Mesendoderm (in vitro differentiated cells): ENCODE data around the gene CHRNA4. TPM values are rescaled to one million over a fixed set of nuclear protein-coding genes. Genes with fewer than 3 reads are reported as not detected.

ENCODE experiments used
- DNase-seq: peaks from one replicate; pipeline ENCODE4 v3.0.0; 2013
- H2AK5ac ChIP-seq: 2 replicates; pipeline ENCODE4 v1.6.1; 2013; ENCODE audit warnings: low read length, inconsistent platforms
- H2BK120ac ChIP-seq: 2 replicates; pipeline ENCODE4 v1.6.1; 2013; ENCODE audit warnings: low read depth, mild to moderate bottlenecking, low read length, moderate library complexity, mixed read lengths
- H2BK15ac ChIP-seq: replicated peaks from 2 replicates; pipeline ENCODE4 v1.6.1; 2013; ENCODE audit warnings: low read depth, mild to moderate bottlenecking, moderate library complexity
- H2BK5ac ChIP-seq: 2 replicates; pipeline ENCODE4 v1.6.1; 2013; ENCODE audit warnings: low read length, inconsistent platforms
- H3K18ac ChIP-seq: 2 replicates; pipeline ENCODE4 v1.6.1; 2013; ENCODE audit warnings: mild to moderate bottlenecking, low read length, mixed read lengths
- H3K23ac ChIP-seq: one replicate; pipeline ENCODE4 v1.6.1; 2013; ENCODE audit warnings: low read length
- H3K27ac ChIP-seq: 2 replicates; pipeline ENCODE4 v1.5.1; 2013; ENCODE audit warnings: low read depth, mild to moderate bottlenecking, inconsistent platforms, low read length, moderate library complexity
- H3K27me3 ChIP-seq: 2 replicates; pipeline ENCODE4 v1.6.1; 2013; ENCODE audit warnings: low read length, control low read depth, mild to moderate bottlenecking, inconsistent platforms; ENCODE audit not compliant: insufficient read depth, poor library complexity
- H3K36me3 ChIP-seq: 2 replicates; pipeline ENCODE4 v1.6.1; 2013; ENCODE audit warnings: low read length, inconsistent platforms; ENCODE audit not compliant: control insufficient read depth, insufficient read depth
- H3K4ac ChIP-seq: one replicate; pipeline ENCODE4 v1.6.1; 2013; ENCODE audit warnings: low read depth, mild to moderate bottlenecking, low read length, moderate library complexity
- H3K4me1 ChIP-seq: 2 replicates; pipeline ENCODE4 v1.6.1; 2013; ENCODE audit warnings: low read depth, low read length, inconsistent platforms; ENCODE audit not compliant: control insufficient read depth
- H3K4me2 ChIP-seq: 2 replicates; pipeline ENCODE4 v1.6.1; 2013; ENCODE audit warnings: low read length
- H3K4me3 ChIP-seq: 2 replicates; pipeline ENCODE4 v1.5.1; 2013; ENCODE audit warnings: mild to moderate bottlenecking, low read length
- H3K56ac ChIP-seq: one replicate; pipeline ENCODE4 v1.6.1; 2013; ENCODE audit warnings: low read length
- H3K79me1 ChIP-seq: 2 replicates; pipeline ENCODE4 v1.6.1; 2013; ENCODE audit warnings: low read length, inconsistent platforms
- H3K79me2 ChIP-seq: 2 replicates; pipeline ENCODE4 v1.6.1; 2013; ENCODE audit warnings: mild to moderate bottlenecking, low read length; ENCODE audit not compliant: control insufficient read depth, insufficient read depth
- H3K9ac ChIP-seq: 2 replicates; pipeline ENCODE4 v1.6.1; 2013; ENCODE audit warnings: low read length, inconsistent platforms
- H4K5ac ChIP-seq: one replicate; pipeline ENCODE4 v1.6.1; 2013; ENCODE audit warnings: low read length
- H4K8ac ChIP-seq: one replicate; pipeline ENCODE4 v1.6.1; 2013; ENCODE audit warnings: low read depth, mild to moderate bottlenecking, control low read depth, low read length, moderate library complexity
- WGBS: extraction: QIAGEN DNeasy Blood & Tissue Kit; methylation state at CpG from one replicate; pipeline ENCODE4 v1.1.7; 2013; ENCODE audit warnings: low lambda C conversion rate, missing lambda C conversion rate; ENCODE audit not compliant: insufficient coverage; ENCODE audit errors: extremely low coverage; 5-methylcytosine and 5-hydroxymethylcytosine counted together
- small RNA-seq: library from polyadenylated mRNA; stranded (forward); fragments of <200 nt; extraction: miRNeasy Mini kit (QIAGEN cat#:217004); gene quantifications from one replicate; pipeline ENCODE3, GENCODE V24; 2013; ENCODE audit not compliant: insufficient read depth

Gene CHRNA4

GRCh38 chr20:63295018-63295417, 66.1 kb downstream of the CHRNA4 start:
- Histone ChIP-seq H3K4me3 (no peak overlapping the region), H3K9ac (no peak overlapping the region), H4K8ac (no peak overlapping the region), H3K4me2 (no peak overlapping the region), H3K18ac (no peak overlapping the region), H3K56ac (peak overlapping the region; percentile 49), H3K23ac (peak overlapping the region; percentile 66), H3K36me3 (no peaks in the 10 kb centered on the region), H3K4ac (no peak overlapping the region), H2AK5ac (no peak overlapping the region), H3K79me1 (no peaks in the 10 kb centered on the region), H3K27me3 (peaks cover 4% of the 10 kb centered on the region), H3K27ac (no peak overlapping the region), H2BK15ac (no peak overlapping the region), H3K4me1 (no peaks in the 10 kb centered on the region), H2BK120ac (no peak overlapping the region), H4K5ac (no peak overlapping the region), H3K79me2 (no peaks in the 10 kb centered on the region), H2BK5ac (no peak overlapping the region)
- DNase-seq = no peak
- WGBS = no CpG with 5 or more reads among the region's 19 CpGs

- Histone ChIP-seq H2BK5ac (no peak overlapping the region), H3K4me3 (no peak overlapping the region), H3K79me1 (no peaks in the 10 kb centered on the region), H4K8ac (no peak overlapping the region), H3K9ac (no peak overlapping the region), H3K36me3 (no peaks in the 10 kb centered on the region), H3K18ac (no peak overlapping the region), H2AK5ac (no peak overlapping the region), H3K4me2 (no peak overlapping the region), H3K4ac (no peak overlapping the region), H3K23ac (peak overlapping the region; percentile 80), H4K5ac (no peak overlapping the region), H3K4me1 (no peaks in the 10 kb centered on the region), H3K27ac (no peak overlapping the region), H3K79me2 (no peaks in the 10 kb centered on the region), H2BK120ac (no peak overlapping the region), H2BK15ac (no peak overlapping the region), H3K56ac (no peak overlapping the region), H3K27me3 (peaks cover 4% of the 10 kb centered on the region)
- no peak for DNase-seq
- no CpG with 5 or more reads among the region's 12 CpGs for WGBS
These were observed 66.6 kb downstream of the CHRNA4 start for GRCh38 chr20:63294536-63294900.

- H3K18ac ChIP-seq = no peak overlapping the region
- no peak overlapping the region for H2BK120ac ChIP-seq
- WGBS = no CpG with 5 or more reads among the region's 22 CpGs
- H3K4ac ChIP-seq = no peak overlapping the region
- H4K8ac ChIP-seq = no peak overlapping the region
- H2AK5ac ChIP-seq = no peak overlapping the region
- peak; percentile 52 for DNase-seq
- no peaks in the 10 kb centered on the region for H3K4me1 ChIP-seq
- no peaks in the 10 kb centered on the region for H3K36me3 ChIP-seq
- H3K79me1 ChIP-seq = no peaks in the 10 kb centered on the region
- H3K27me3 ChIP-seq = peaks cover 4% of the 10 kb centered on the region
- H2BK15ac ChIP-seq = no peak overlapping the region
- H3K9ac ChIP-seq = no peak overlapping the region
- no peak overlapping the region for H4K5ac ChIP-seq
- H3K27ac ChIP-seq = no peak overlapping the region
- H3K4me3 ChIP-seq = no peak overlapping the region
- no peak overlapping the region for H2BK5ac ChIP-seq
- no peaks in the 10 kb centered on the region for H3K79me2 ChIP-seq
- no peak overlapping the region for H3K4me2 ChIP-seq
- H3K23ac ChIP-seq = no peak overlapping the region
- peak overlapping the region; percentile 34 for H3K56ac ChIP-seq
These were observed 67.1 kb downstream of the CHRNA4 start for GRCh38 chr20:63293871-63294535.

- Histone ChIP-seq H2AK5ac (no peak overlapping the region), H3K36me3 (peaks cover 2% of the 10 kb centered on the region), H3K4me1 (no peaks in the 10 kb centered on the region), H2BK5ac (no peak overlapping the region), H3K56ac (peak overlapping the region; percentile 34), H2BK15ac (no peak overlapping the region), H3K27me3 (peaks cover 4% of the 10 kb centered on the region), H3K23ac (no peak overlapping the region), H4K5ac (no peak overlapping the region), H3K9ac (no peak overlapping the region), H3K4me2 (no peak overlapping the region), H3K4me3 (no peak overlapping the region), H3K18ac (no peak overlapping the region), H2BK120ac (no peak overlapping the region), H4K8ac (no peak overlapping the region), H3K79me2 (no peaks in the 10 kb centered on the region), H3K27ac (no peak overlapping the region), H3K79me1 (no peaks in the 10 kb centered on the region), H3K4ac (no peak overlapping the region)
- no peak for DNase-seq
- WGBS = no CpG with 5 or more reads among the region's 11 CpGs
These were observed 67.7 kb downstream of the CHRNA4 start for GRCh38 chr20:63293456-63293855.

Small RNAs within 50 kb of the gene (small RNA-seq; reads per million reads assigned to genes)
- gene RNU6-994P = not detected
